H1 (cell line): ENCODE measurements around the gene LBX2.

Source experiments
- EP300 ChIP-seq, 2 experiments: IDR thresholded peaks; 1 replicate in 1 of 2; 2 replicates in 1 of 2; pipeline ENCODE4 v1.6.1; 2011 to 2012; ENCODE audit warnings: low read depth in 2 of 2, low read length in 2 of 2, mild to moderate bottlenecking in 2 of 2, borderline replicate concordance in 1 of 2, inconsistent platforms in 1 of 2, moderate library complexity in 1 of 2
- EZH2 ChIP-seq: fragments of 200-600 bp; sonication (generic); IDR thresholded peaks from 2 replicates; pipeline ENCODE4 v1.7.1; 2012; ENCODE audit warnings: low read depth, mild to moderate bottlenecking, moderate library complexity, low read length, inconsistent platforms; ENCODE audit not compliant: severe bottlenecking
- FOSL1 ChIP-seq: IDR thresholded peaks from 2 replicates; pipeline ENCODE4 v1.6.1; 2011; ENCODE audit warnings: mild to moderate bottlenecking, low read depth, low read length, moderate library complexity; ENCODE audit not compliant: insufficient read depth
- POLR2A ChIP-seq, 2 experiments: IDR thresholded peaks; 1 replicate in 1 of 2; 2 replicates in 1 of 2; pipeline ENCODE4 v1.6.1; 2011; ENCODE audit warnings: low read depth in 2 of 2, low read length in 2 of 2, mild to moderate bottlenecking in 2 of 2; ENCODE audit errors: control extremely low read depth in 1 of 2
- RBBP5 ChIP-seq: IDR thresholded peaks from 2 replicates; pipeline ENCODE4 v1.7.1; 2012; ENCODE audit warnings: low read depth, mild to moderate bottlenecking, inconsistent platforms, low read length, moderate library complexity, borderline replicate concordance
- SIN3A ChIP-seq, 2 experiments: IDR thresholded peaks in 1 of 2; conservative IDR thresholded peaks in 1 of 2; 2 replicates each; pipeline ENCODE4 v1.6.1; 2011 to 2012; ENCODE audit warnings: low read length in 2 of 2, improper control_type of control experiment in 1 of 2, low read depth in 1 of 2, mild to moderate bottlenecking in 1 of 2
- TAF1 ChIP-seq: IDR thresholded peaks from 2 replicates; pipeline ENCODE4 v1.6.1; 2011; ENCODE audit warnings: mild to moderate bottlenecking, low read depth, low read length
- TEAD4 ChIP-seq: IDR thresholded peaks from 2 replicates; pipeline ENCODE4 v1.6.1; 2012; ENCODE audit warnings: low read depth, low read length, inconsistent platforms, mixed read lengths
- TF ChIP-seq, protein P1 (sequence below), 3 experiments: IDR thresholded peaks; 1 replicate in 2 of 3; 2 replicates in 1 of 3; pipeline versions ENCODE4 v1.5.1 to v1.6.1; 2011; ENCODE audit warnings: low read length in 3 of 3, mild to moderate bottlenecking in 3 of 3, inconsistent platforms in 2 of 3, low read depth in 1 of 3, moderate library complexity in 1 of 3; ENCODE audit not compliant: insufficient read depth in 1 of 3; ENCODE audit errors: control extremely low read depth in 1 of 3
- TF ChIP-seq, protein P2 (sequence below): IDR thresholded peaks from 2 replicates; pipeline ENCODE4 v1.6.1; 2011; ENCODE audit warnings: low read length, improper control_type of control experiment
- TF ChIP-seq, protein P3 (sequence below): IDR thresholded peaks from 2 replicates; pipeline ENCODE4 v1.6.1; 2012; ENCODE audit warnings: inconsistent platforms

DNA sequence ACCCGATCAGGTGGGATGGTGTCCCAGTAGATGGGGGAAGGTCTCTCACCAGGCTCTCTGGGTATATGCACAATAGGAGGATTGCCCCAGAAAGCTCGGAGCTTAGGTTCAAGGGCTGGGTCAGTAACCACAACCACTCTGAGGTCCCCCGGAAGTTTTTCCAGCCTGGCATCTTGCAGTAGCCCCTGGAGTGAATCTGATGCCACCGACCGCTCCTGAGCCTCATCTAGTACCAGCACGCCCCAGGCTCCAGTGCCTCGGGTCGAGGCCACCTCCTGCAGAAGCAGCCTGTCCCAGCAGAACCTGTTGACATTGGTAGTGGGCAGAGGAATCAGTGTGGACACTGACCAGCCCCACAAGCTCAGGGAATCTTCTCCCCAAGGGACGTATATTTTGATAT lies 24.6 kb upstream of the LBX2 start:
- TF ChIP-seq, protein P1, sequence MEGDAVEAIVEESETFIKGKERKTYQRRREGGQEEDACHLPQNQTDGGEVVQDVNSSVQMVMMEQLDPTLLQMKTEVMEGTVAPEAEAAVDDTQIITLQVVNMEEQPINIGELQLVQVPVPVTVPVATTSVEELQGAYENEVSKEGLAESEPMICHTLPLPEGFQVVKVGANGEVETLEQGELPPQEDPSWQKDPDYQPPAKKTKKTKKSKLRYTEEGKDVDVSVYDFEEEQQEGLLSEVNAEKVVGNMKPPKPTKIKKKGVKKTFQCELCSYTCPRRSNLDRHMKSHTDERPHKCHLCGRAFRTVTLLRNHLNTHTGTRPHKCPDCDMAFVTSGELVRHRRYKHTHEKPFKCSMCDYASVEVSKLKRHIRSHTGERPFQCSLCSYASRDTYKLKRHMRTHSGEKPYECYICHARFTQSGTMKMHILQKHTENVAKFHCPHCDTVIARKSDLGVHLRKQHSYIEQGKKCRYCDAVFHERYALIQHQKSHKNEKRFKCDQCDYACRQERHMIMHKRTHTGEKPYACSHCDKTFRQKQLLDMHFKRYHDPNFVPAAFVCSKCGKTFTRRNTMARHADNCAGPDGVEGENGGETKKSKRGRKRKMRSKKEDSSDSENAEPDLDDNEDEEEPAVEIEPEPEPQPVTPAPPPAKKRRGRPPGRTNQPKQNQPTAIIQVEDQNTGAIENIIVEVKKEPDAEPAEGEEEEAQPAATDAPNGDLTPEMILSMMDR (IDR thresholded peaks at IDR 0.05; ENCODE audit: control extremely low read depth in 1 of 3, insufficient read depth in 1 of 3, low read depth in 1 of 3, low read length in 3 of 3), result no peak
- no peak for TF ChIP-seq EZH2
- no peak for TF ChIP-seq SIN3A (conservative IDR thresholded peaks at IDR 0.05 in 1 of 2, IDR thresholded peaks at IDR 0.05 in 1 of 2; ENCODE audit: low read depth in 1 of 2, low read length in 2 of 2)
- TF ChIP-seq EP300 (IDR thresholded peaks at IDR 0.05; ENCODE audit: borderline replicate concordance in 1 of 2, low read depth in 2 of 2, low read length in 2 of 2), result no peak
- no peak for TF ChIP-seq TAF1
- no peak for TF ChIP-seq RBBP5
- no peak for TF ChIP-seq FOSL1
- no peak for TF ChIP-seq POLR2A (IDR thresholded peaks at IDR 0.05; ENCODE audit: control extremely low read depth in 1 of 2, low read depth in 2 of 2, low read length in 2 of 2)
- no peak for TF ChIP-seq TEAD4
- TF ChIP-seq, protein P2, sequence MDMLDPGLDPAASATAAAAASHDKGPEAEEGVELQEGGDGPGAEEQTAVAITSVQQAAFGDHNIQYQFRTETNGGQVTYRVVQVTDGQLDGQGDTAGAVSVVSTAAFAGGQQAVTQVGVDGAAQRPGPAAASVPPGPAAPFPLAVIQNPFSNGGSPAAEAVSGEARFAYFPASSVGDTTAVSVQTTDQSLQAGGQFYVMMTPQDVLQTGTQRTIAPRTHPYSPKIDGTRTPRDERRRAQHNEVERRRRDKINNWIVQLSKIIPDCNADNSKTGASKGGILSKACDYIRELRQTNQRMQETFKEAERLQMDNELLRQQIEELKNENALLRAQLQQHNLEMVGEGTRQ, result no peak
- TF ChIP-seq, protein P3, sequence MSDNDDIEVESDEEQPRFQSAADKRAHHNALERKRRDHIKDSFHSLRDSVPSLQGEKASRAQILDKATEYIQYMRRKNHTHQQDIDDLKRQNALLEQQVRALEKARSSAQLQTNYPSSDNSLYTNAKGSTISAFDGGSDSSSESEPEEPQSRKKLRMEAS, result no peak
